Astrocyte (in vitro differentiated cells and primary cell): ENCODE measurements around the gene LRP1B. TPM values are rescaled to one million over a fixed set of nuclear protein-coding genes. Genes with fewer than 3 reads are reported as not detected.

Experiments
- DNase-seq: peaks from one replicate; pipeline ENCODE4 v3.0.0-alpha.2; 2010; ENCODE audit warnings: low read depth
- FAIRE-seq: peaks from 2 replicates; lab custom pipeline; 2011; peaks lifted over from hg19 to GRCh38; lab: Jason Lieb, UNC
- H2AFZ ChIP-seq: 2 replicates; pipeline ENCODE4 v1.6.0; 2012; ENCODE audit warnings: low read depth, low read length, inconsistent platforms
- H3K27ac ChIP-seq: 2 replicates; pipeline ENCODE4 v1.5.1; 2011; ENCODE audit warnings: low read depth, low read length, inconsistent platforms
- H3K27me3 ChIP-seq: 2 replicates; pipeline ENCODE4 v1.6.0; 2011; ENCODE audit warnings: low read length, inconsistent platforms; ENCODE audit not compliant: insufficient read depth
- H3K36me3 ChIP-seq: 2 replicates; pipeline ENCODE4 v1.5.1; 2011; ENCODE audit warnings: low read length, inconsistent platforms; ENCODE audit not compliant: insufficient read depth
- H3K4me1 ChIP-seq: 2 replicates; pipeline ENCODE4 v1.5.1; 2011; ENCODE audit warnings: low read length, inconsistent platforms; ENCODE audit not compliant: insufficient read depth
- H3K4me2 ChIP-seq: 2 replicates; pipeline ENCODE4 v1.6.0; 2012; ENCODE audit warnings: low read length, inconsistent platforms
- H3K4me3 ChIP-seq: 2 replicates; pipeline ENCODE4 v1.5.1; 2011; ENCODE audit warnings: low read depth, mild to moderate bottlenecking, low read length, inconsistent platforms; ENCODE audit not compliant: insufficient read depth
- H3K79me2 ChIP-seq: 2 replicates; pipeline ENCODE4 v1.6.0; 2012; ENCODE audit warnings: mild to moderate bottlenecking, low read length, inconsistent platforms; ENCODE audit not compliant: insufficient read depth
- H3K9ac ChIP-seq: 2 replicates; pipeline ENCODE4 v1.6.0; 2012; ENCODE audit warnings: mild to moderate bottlenecking, low read length, inconsistent platforms
- H3K9me3 ChIP-seq: 2 replicates; pipeline ENCODE4 v1.5.1; 2012; ENCODE audit warnings: low read depth, mild to moderate bottlenecking, low read length, inconsistent platforms; ENCODE audit not compliant: insufficient read depth
- H4K20me1 ChIP-seq: 2 replicates; pipeline ENCODE4 v1.6.0; 2012; ENCODE audit warnings: low read length, inconsistent platforms; ENCODE audit not compliant: insufficient read depth
- H3K27ac Mint-ChIP-seq: one replicate; pipeline ENCODE4 v1.8.0; 2021; ENCODE audit warnings: mild to moderate bottlenecking, mixed read lengths; ENCODE audit not compliant: unreplicated experiment
- H3K27me3 Mint-ChIP-seq: one replicate; pipeline ENCODE4 v1.8.0; 2021; ENCODE audit warnings: low read depth, mixed read lengths; ENCODE audit not compliant: unreplicated experiment
- H3K36me3 Mint-ChIP-seq: one replicate; pipeline ENCODE4 v1.8.0; 2021; ENCODE audit warnings: low read depth, mixed read lengths; ENCODE audit not compliant: unreplicated experiment
- H3K4me1 Mint-ChIP-seq: one replicate; pipeline ENCODE4 v1.8.0; 2021; ENCODE audit warnings: low read depth, mixed read lengths; ENCODE audit not compliant: unreplicated experiment
- H3K4me3 Mint-ChIP-seq: one replicate; pipeline ENCODE4 v1.8.0; 2021; ENCODE audit warnings: mild to moderate bottlenecking, moderate library complexity, mixed read lengths; ENCODE audit not compliant: unreplicated experiment
- H3K9me3 Mint-ChIP-seq: one replicate; pipeline ENCODE4 v1.8.0; 2021; ENCODE audit warnings: mild to moderate bottlenecking, mixed read lengths; ENCODE audit not compliant: unreplicated experiment
- EZH2 ChIP-seq: IDR thresholded peaks from 2 replicates; pipeline ENCODE4 v1.6.1; 2012; ENCODE audit warnings: mild to moderate bottlenecking, low read length, inconsistent platforms; ENCODE audit not compliant: insufficient read depth
- total RNA-seq: library from RNA; stranded (reverse); gene quantifications from 2 replicates; pipeline ENCODE4 v1.2.1, GENCODE V29; 2021
- TF ChIP-seq, protein P1 (sequence below): IDR thresholded peaks from 2 replicates; pipeline ENCODE4 v1.5.1; 2011; ENCODE audit warnings: low read depth, mild to moderate bottlenecking, inconsistent platforms, low read length, moderate library complexity; ENCODE audit not compliant: insufficient read depth

The LRP1B gene
- total RNA-seq, 1 donor from 2014 or later: 1.5 TPM

DNA sequence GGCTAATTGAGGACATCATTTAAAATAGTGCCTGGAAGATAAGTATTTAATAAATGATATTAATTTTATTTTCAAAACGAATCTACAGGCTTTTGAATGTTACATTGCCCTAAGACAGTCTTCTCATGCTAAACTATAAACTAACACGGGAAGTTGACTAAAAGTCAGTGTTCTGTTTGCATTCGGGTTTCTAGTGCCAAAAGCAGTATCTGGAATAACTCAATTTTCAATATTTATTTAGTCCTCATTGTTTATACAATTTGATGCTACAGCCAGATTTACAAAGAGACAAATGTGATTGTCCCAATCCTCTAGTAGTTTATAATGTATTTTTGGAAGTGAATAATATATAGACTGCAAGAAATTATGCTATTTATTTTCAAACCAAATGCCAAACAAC lies 429.2 kb downstream of the LRP1B start:
- H3K9ac ChIP-seq: no peak overlapping the region
- DNase-seq: no peak
- no peaks in the 10 kb centered on the region for H3K27me3 ChIP-seq
- no peaks in the 10 kb centered on the region for H3K9me3 ChIP-seq
- no peaks in the 10 kb centered on the region for H4K20me1 ChIP-seq
- no peaks in the 10 kb centered on the region for H3K27me3 Mint-ChIP-seq
- no peaks in the 10 kb centered on the region for H3K36me3 ChIP-seq
- no peak overlapping the region for H3K4me2 ChIP-seq
- no peaks in the 10 kb centered on the region for H3K79me2 ChIP-seq
- no peak overlapping the region for H3K27ac ChIP-seq
- H3K4me1 ChIP-seq: no peaks in the 10 kb centered on the region
- H3K36me3 Mint-ChIP-seq: no peaks in the 10 kb centered on the region
- H3K4me1 Mint-ChIP-seq: no peaks in the 10 kb centered on the region
- no peak for FAIRE-seq
- no peak overlapping the region for H3K4me3 ChIP-seq
- no peak overlapping the region for H3K4me3 Mint-ChIP-seq
- no peak overlapping the region for H2AFZ ChIP-seq
- no peak overlapping the region for H3K27ac Mint-ChIP-seq
- no peak for TF ChIP-seq EZH2
- TF ChIP-seq, protein P1, sequence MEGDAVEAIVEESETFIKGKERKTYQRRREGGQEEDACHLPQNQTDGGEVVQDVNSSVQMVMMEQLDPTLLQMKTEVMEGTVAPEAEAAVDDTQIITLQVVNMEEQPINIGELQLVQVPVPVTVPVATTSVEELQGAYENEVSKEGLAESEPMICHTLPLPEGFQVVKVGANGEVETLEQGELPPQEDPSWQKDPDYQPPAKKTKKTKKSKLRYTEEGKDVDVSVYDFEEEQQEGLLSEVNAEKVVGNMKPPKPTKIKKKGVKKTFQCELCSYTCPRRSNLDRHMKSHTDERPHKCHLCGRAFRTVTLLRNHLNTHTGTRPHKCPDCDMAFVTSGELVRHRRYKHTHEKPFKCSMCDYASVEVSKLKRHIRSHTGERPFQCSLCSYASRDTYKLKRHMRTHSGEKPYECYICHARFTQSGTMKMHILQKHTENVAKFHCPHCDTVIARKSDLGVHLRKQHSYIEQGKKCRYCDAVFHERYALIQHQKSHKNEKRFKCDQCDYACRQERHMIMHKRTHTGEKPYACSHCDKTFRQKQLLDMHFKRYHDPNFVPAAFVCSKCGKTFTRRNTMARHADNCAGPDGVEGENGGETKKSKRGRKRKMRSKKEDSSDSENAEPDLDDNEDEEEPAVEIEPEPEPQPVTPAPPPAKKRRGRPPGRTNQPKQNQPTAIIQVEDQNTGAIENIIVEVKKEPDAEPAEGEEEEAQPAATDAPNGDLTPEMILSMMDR: no peak
- no peaks in the 10 kb centered on the region for H3K9me3 Mint-ChIP-seq

DNA sequence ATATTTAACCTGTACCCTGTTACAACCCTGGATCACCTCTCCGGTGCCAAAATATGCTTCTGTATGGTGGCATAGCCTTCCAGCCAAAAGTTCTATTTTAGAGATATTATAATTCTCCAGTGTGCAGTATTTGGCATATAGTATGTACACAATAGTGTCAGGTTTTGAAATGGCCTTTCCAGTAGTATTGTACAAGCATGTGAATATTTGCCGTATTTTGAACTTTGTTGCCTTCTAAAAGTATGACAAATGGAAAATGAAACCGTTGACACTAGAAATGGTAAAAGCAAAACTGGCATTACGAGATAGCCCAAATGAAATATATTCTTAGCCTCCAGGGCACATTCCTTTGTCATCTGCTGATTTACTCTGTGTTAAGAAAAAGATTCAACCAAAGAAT lies 431.2 kb downstream of the LRP1B start:
- Mint-ChIP-seq H3K4me3 (no peak overlapping the region), H3K9me3 (no peaks in the 10 kb centered on the region), H3K27ac (no peak overlapping the region), H3K4me1 (no peaks in the 10 kb centered on the region), H3K27me3 (no peaks in the 10 kb centered on the region), H3K36me3 (no peaks in the 10 kb centered on the region)
- FAIRE-seq (no peak), DNase-seq (no peak)
- no peaks in the 10 kb centered on the region for H3K36me3 ChIP-seq
- H3K79me2 ChIP-seq: no peaks in the 10 kb centered on the region
- H3K27ac ChIP-seq: no peak overlapping the region
- H3K27me3 ChIP-seq: no peaks in the 10 kb centered on the region
- H2AFZ ChIP-seq: no peak overlapping the region
- H4K20me1 ChIP-seq: no peaks in the 10 kb centered on the region
- H3K4me3 ChIP-seq: no peak overlapping the region
- no peak overlapping the region for H3K4me2 ChIP-seq
- no peak for TF ChIP-seq EZH2
- TF ChIP-seq, protein P1: no peak
- H3K9me3 ChIP-seq: no peaks in the 10 kb centered on the region
- H3K4me1 ChIP-seq: no peaks in the 10 kb centered on the region
- no peak overlapping the region for H3K9ac ChIP-seq

DNA sequence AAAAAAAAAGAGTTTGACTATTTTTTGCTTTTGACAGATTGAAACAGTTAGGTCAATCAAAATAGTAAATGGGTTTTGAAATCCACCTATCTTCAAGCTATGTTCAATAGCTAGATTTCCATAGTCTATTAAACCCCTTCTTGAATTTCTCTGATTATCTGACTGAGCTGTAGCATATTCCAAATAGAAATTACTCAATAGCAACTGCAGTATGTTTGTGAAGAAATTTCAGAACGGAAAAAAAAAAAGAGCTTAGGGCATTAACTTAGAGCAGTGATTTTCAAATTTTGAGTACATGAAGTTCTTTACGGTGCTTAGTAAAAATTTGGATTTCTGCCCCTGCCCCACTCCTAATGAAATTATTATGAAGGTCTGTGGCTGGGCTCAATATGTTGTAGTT lies 432.3 kb downstream of the LRP1B start:
- Histone ChIP-seq H3K9ac (no peak overlapping the region), H3K9me3 (no peaks in the 10 kb centered on the region), H3K4me3 (no peak overlapping the region), H3K27ac (no peak overlapping the region), H4K20me1 (no peaks in the 10 kb centered on the region), H2AFZ (no peak overlapping the region), H3K4me2 (no peak overlapping the region), H3K79me2 (no peaks in the 10 kb centered on the region), H3K27me3 (no peaks in the 10 kb centered on the region), H3K36me3 (no peaks in the 10 kb centered on the region), H3K4me1 (no peaks in the 10 kb centered on the region)
- Mint-ChIP-seq H3K27me3 (no peaks in the 10 kb centered on the region), H3K4me3 (no peak overlapping the region), H3K36me3 (no peaks in the 10 kb centered on the region), H3K9me3 (no peaks in the 10 kb centered on the region), H3K27ac (no peak overlapping the region), H3K4me1 (no peaks in the 10 kb centered on the region)
- TF ChIP-seq, protein P1: no peak
- TF ChIP-seq EZH2: no peak
- DNase-seq (no peak), FAIRE-seq (no peak)
